Mucosa of rectum (tissue), 2 donors: ENCODE results near the gene HHAT.
"Not testable (repeated sequence)": the region's sequence is repeated elsewhere in the genome, so short reads cannot be mapped to it uniquely, and the experiment has no call there.

ENCODE experiments used
- H3K27ac ChIP-seq, 2 donors: one replicate each; pipeline ENCODE4 v1.7.0; 2013; ENCODE audit warnings: inconsistent platforms in 2 of 2, low read depth in 2 of 2, low read length in 2 of 2
- H3K27me3 ChIP-seq, 2 donors: one replicate each; pipeline ENCODE4 v1.7.0; 2013; ENCODE audit warnings: low read length in 2 of 2; ENCODE audit not compliant: control insufficient read depth in 2 of 2, insufficient read depth in 2 of 2
- H3K36me3 ChIP-seq, 2 donors: one replicate each; pipeline ENCODE4 v1.7.0; 2013; ENCODE audit warnings: low read length in 2 of 2; ENCODE audit not compliant: control insufficient read depth in 2 of 2, insufficient read depth in 2 of 2
- H3K4me1 ChIP-seq, 2 donors: one replicate each; pipeline ENCODE4 v1.7.0; 2013; ENCODE audit warnings: low read length in 2 of 2, mild to moderate bottlenecking in 1 of 2; ENCODE audit not compliant: control insufficient read depth in 2 of 2, insufficient read depth in 2 of 2
- H3K4me3 ChIP-seq, 2 donors: one replicate each; pipeline ENCODE4 v1.7.0; 2013; ENCODE audit warnings: low read length in 2 of 2
- H3K9ac ChIP-seq, 2 donors: one replicate each; pipeline ENCODE4 v1.7.0; 2013; ENCODE audit warnings: low read length in 2 of 2, low read depth in 1 of 2, mild to moderate bottlenecking in 1 of 2
- H3K9me3 ChIP-seq, 2 donors: one replicate each; pipeline ENCODE4 v1.7.0; 2013; ENCODE audit warnings: low read length in 2 of 2; ENCODE audit not compliant: control insufficient read depth in 2 of 2
- donor health status: healthy.
- donor health status: Normal muscosa, but diverticular disease.

HHAT gene

DNA sequence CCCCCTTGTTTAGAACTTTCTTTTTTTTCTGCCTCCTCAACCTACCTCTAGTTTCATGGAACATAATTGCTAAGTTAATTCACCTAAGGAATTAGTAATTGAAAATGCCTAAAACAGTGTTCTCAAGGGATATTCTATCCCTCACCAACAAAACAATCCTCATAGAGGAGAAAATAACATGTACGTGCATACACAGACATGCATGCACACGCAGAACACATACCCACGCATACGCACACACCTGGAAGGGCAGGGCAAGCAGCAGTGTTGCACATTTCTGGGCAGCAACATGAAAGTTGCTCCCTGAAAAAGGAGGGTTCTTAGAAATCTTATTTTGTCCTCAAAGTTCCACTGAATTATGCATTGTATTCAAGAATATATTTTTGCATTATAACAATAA is 76.6 kb downstream of the HHAT start:
- no peak overlapping the region for H3K9ac ChIP-seq
- no peaks in the 10 kb centered on the region for H3K4me1 ChIP-seq
- H3K27me3 ChIP-seq = no peaks in the 10 kb centered on the region
- no peaks in the 10 kb centered on the region for H3K9me3 ChIP-seq
- no peaks in the 10 kb centered on the region for H3K36me3 ChIP-seq
- H3K4me3 ChIP-seq = no peak overlapping the region
- no peak overlapping the region for H3K27ac ChIP-seq

DNA sequence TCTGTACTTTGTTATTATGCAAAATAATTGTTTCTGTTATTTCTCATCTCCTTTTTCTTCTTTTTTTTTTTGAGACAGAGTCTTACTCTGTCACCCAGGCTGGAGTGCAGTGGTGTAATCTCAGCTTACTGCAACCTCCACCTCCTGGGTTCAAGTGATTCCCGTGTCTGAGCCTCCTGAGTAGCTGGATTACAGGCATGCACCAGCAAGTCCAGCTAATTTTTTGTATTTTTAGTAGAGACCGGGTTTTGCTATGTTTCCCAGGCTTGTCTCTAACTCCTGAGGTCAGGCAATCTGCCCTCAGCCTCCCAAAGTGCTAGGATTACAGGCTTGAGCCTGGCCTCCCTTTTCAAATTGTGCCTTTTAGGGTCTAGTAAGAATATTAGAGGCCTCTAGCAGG is 77.6 kb downstream of the HHAT start:
- H3K9ac ChIP-seq, H3K9me3 ChIP-seq, H3K36me3 ChIP-seq: not testable (repeated sequence)

DNA sequence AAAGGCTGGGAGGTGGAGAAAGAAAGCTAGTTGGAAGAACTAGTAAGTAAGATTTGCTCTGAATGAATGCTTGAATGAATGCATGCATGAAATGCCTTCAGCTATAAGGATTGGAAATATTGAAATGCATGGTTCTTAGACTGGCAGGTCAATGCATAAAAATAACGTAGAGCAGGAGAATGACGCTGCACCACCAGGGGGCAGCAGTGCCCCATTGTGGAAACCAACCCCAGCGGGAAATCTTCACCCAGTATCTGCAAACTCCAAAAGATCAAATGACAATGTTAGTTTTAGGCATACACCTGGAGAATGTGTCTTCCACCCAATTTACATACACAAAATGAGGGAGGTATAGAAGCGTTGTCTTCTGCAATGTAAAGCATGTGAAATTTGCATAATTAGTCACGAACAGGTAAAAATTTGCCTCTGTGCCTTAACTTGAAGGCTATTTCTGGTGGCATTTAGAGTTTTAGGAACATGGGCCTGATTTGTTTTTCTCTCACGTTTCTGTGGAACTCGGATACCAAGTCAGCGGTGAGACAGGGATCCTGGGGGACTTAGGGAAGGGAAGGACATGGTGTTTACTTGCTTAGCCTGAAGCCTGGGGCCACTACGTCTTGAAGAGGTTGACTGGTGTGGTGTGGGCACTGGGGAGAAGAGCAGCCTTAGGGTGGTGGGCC is 78.6 kb downstream of the HHAT start:
- no peak overlapping the region for H3K4me3 ChIP-seq
- H3K36me3 ChIP-seq = no peaks in the 10 kb centered on the region
- no peaks in the 10 kb centered on the region for H3K4me1 ChIP-seq
- H3K9me3 ChIP-seq = no peaks in the 10 kb centered on the region
- H3K27ac ChIP-seq = no peak overlapping the region
- H3K9ac ChIP-seq = no peak overlapping the region
- H3K27me3 ChIP-seq = no peaks in the 10 kb centered on the region

More for the DNA sequence above, 77.6 kb downstream of the HHAT start:
- H3K4me1 ChIP-seq, H3K27ac ChIP-seq, H3K4me3 ChIP-seq, H3K27me3 ChIP-seq: not testable (repeated sequence)

GRCh38 chr1:210407887-210408252 is 79.2 kb downstream of the HHAT start:
- no peaks in the 10 kb centered on the region for H3K36me3 ChIP-seq
- no peaks in the 10 kb centered on the region for H3K9me3 ChIP-seq
- no peaks in the 10 kb centered on the region for H3K27me3 ChIP-seq
- no peak overlapping the region for H3K4me3 ChIP-seq
- no peak overlapping the region for H3K9ac ChIP-seq
- H3K4me1 ChIP-seq = no peaks in the 10 kb centered on the region
- no peak overlapping the region for H3K27ac ChIP-seq

- no peaks in the 10 kb centered on the region for H3K36me3 ChIP-seq
- H3K9me3 ChIP-seq = no peaks in the 10 kb centered on the region
- no peaks in the 10 kb centered on the region for H3K27me3 ChIP-seq
- no peaks in the 10 kb centered on the region for H3K4me1 ChIP-seq
- no peak overlapping the region for H3K27ac ChIP-seq
- H3K4me3 ChIP-seq = no peak overlapping the region
- H3K9ac ChIP-seq = no peak overlapping the region
These were observed 83.5 kb downstream of the HHAT start for GRCh38 chr1:210412240-210412639.

GRCh38 chr1:210413951-210414350 is 85.2 kb downstream of the HHAT start:
- Histone ChIP-seq H3K9ac (no peak overlapping the region), H3K36me3 (no peaks in the 10 kb centered on the region), H3K4me3 (no peak overlapping the region), H3K4me1 (peaks cover 0 to under 1% of the 10 kb centered on the region in 2 donors), H3K27me3 (no peaks in the 10 kb centered on the region), H3K9me3 (no peaks in the 10 kb centered on the region), H3K27ac (no peak overlapping the region)

GRCh38 chr1:210415846-210416448 is 87.2 kb downstream of the HHAT start:
- Histone ChIP-seq H3K27me3 (no peaks in the 10 kb centered on the region), H3K4me1 (peaks cover 2 to 5% of the 10 kb centered on the region in 2 donors), H3K9ac (no peak overlapping the region), H3K36me3 (no peaks in the 10 kb centered on the region), H3K4me3 (no peak overlapping the region), H3K9me3 (no peaks in the 10 kb centered on the region), H3K27ac (no peak overlapping the region)

- no peaks in the 10 kb centered on the region for H3K36me3 ChIP-seq
These were observed 88.0 kb downstream of the HHAT start for GRCh38 chr1:210416681-210417080.

DNA sequence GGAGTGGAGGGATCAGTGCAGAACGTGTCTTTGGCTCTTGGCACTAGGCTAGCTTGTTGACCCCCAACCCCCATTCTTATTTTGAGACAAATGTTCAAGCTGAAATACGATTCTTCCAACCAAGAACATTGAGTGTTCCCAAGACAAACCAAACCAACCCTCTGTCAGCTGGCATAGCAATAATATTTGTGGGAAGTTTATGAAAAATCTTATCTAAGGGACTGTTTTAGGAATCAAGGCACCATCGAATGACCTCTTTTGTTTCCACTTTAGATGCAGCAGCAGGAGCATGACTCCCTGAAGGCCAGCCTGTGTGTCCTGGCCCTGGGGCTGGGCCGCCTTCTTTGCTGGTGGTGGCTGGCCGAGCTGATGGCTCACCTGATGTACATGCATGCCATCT is 89.2 kb downstream of the HHAT start:
- Histone ChIP-seq H3K9ac (no peak overlapping the region), H3K4me1 (peaks cover 2 to 5% of the 10 kb centered on the region in 2 donors), H3K4me3 (no peak overlapping the region), H3K27ac (no peak overlapping the region), H3K27me3 (no peaks in the 10 kb centered on the region), H3K9me3 (no peaks in the 10 kb centered on the region), H3K36me3 (no peaks in the 10 kb centered on the region)

More at GRCh38 chr1:210416681-210417080, 88.0 kb downstream of the HHAT start:
- no peak overlapping the region for H3K27ac ChIP-seq
- H3K4me1 ChIP-seq = peaks cover 2 to 5% of the 10 kb centered on the region in 2 donors
- H3K4me3 ChIP-seq = no peak overlapping the region
- no peaks in the 10 kb centered on the region for H3K9me3 ChIP-seq
- H3K9ac ChIP-seq = no peak overlapping the region
- no peaks in the 10 kb centered on the region for H3K27me3 ChIP-seq

GRCh38 chr1:210418863-210419650 is 90.4 kb downstream of the HHAT start:
- Histone ChIP-seq H3K9me3 (no peaks in the 10 kb centered on the region), H3K36me3 (no peaks in the 10 kb centered on the region), H3K4me3 (no peak overlapping the region), H3K4me1 (peaks cover 2 to 5% of the 10 kb centered on the region in 2 donors), H3K27me3 (no peaks in the 10 kb centered on the region), H3K27ac (peak overlapping the region; percentile 56 to 70), H3K9ac (peak overlapping the region in 1 of 2 donors; percentile 12)
